Mesenchymal stem cell (in vitro differentiated cells and primary cell): Measurements from ENCODE around the gene KCNG2.
"Not testable (repeated sequence)": the region's sequence is repeated elsewhere in the genome, so short reads cannot be mapped to it uniquely, and the experiment has no call there.

Source experiments
- DNase-seq: peaks from one replicate; pipeline ENCODE4 v3.0.0-alpha.2; 2013
- H2AFZ ChIP-seq: one replicate; pipeline ENCODE4 v1.6.1; 2013; ENCODE audit warnings: low read depth, mild to moderate bottlenecking, control low read depth, inconsistent platforms, low read length, moderate library complexity
- H2AK5ac ChIP-seq: 2 replicates; pipeline ENCODE4 v1.6.1; 2013; ENCODE audit warnings: low read length, moderate library complexity, mild to moderate bottlenecking, inconsistent platforms; ENCODE audit not compliant: severe bottlenecking
- H2BK120ac ChIP-seq: one replicate; pipeline ENCODE4 v1.6.1; 2013; ENCODE audit warnings: low read depth, mild to moderate bottlenecking, inconsistent platforms, low read length, moderate library complexity
- H2BK12ac ChIP-seq, 2 experiments: one replicate each; pipeline ENCODE4 v1.6.1; 2013; ENCODE audit warnings: inconsistent platforms in 2 of 2, low read length in 2 of 2, mild to moderate bottlenecking in 2 of 2, moderate library complexity in 2 of 2, control low read depth in 1 of 2
- H2BK15ac ChIP-seq: one replicate; pipeline ENCODE4 v1.6.1; 2013; ENCODE audit warnings: mild to moderate bottlenecking, low read depth, inconsistent platforms; ENCODE audit not compliant: poor library complexity, severe bottlenecking
- H2BK5ac ChIP-seq: 2 replicates; pipeline ENCODE4 v1.6.1; 2013; ENCODE audit warnings: low read depth, mild to moderate bottlenecking, low read length, control low read depth, inconsistent platforms; ENCODE audit not compliant: poor library complexity, severe bottlenecking
- H3K14ac ChIP-seq, 2 experiments: one replicate each; pipeline ENCODE4 v1.6.1; 2013; ENCODE audit warnings: inconsistent platforms in 2 of 2, low read length in 2 of 2, control low read depth in 1 of 2, mild to moderate bottlenecking in 1 of 2, moderate library complexity in 1 of 2
- H3K18ac ChIP-seq, 2 experiments: one replicate each; pipeline ENCODE4 v1.6.1; 2013; ENCODE audit warnings: inconsistent platforms in 2 of 2, low read length in 2 of 2, control low read depth in 1 of 2, low read depth in 1 of 2, mild to moderate bottlenecking in 1 of 2
- H3K23ac ChIP-seq, 2 experiments: one replicate each; pipeline ENCODE4 v1.6.1; 2013; ENCODE audit warnings: inconsistent platforms in 2 of 2, low read length in 2 of 2, mild to moderate bottlenecking in 2 of 2, moderate library complexity in 2 of 2, control low read depth in 1 of 2
- H3K27ac ChIP-seq: 2 replicates; pipeline ENCODE4 v1.5.1; 2013; ENCODE audit warnings: mild to moderate bottlenecking, moderate library complexity, low read length, control low read depth, inconsistent platforms; ENCODE audit not compliant: poor library complexity, severe bottlenecking
- H3K27me3 ChIP-seq, 2 experiments: 2 replicates each; pipeline versions ENCODE4 v1.6.1 to v1.7.0; 2013; ENCODE audit warnings: low read length in 2 of 2, mild to moderate bottlenecking in 2 of 2, moderate library complexity in 2 of 2, control low read depth in 1 of 2, inconsistent platforms in 1 of 2; ENCODE audit not compliant: control insufficient read depth in 1 of 2, insufficient read depth in 1 of 2
- H3K36me3 ChIP-seq, 2 experiments: 2 replicates each; pipeline versions ENCODE4 v1.6.1 to v1.7.0; 2013; ENCODE audit warnings: low read length in 2 of 2, control low read depth in 1 of 2, inconsistent platforms in 1 of 2, low read depth in 1 of 2, mild to moderate bottlenecking in 1 of 2; ENCODE audit not compliant: insufficient read depth in 2 of 2, control insufficient read depth in 1 of 2
- H3K4ac ChIP-seq, 2 experiments: one replicate each; pipeline ENCODE4 v1.6.1; 2013; ENCODE audit warnings: inconsistent platforms in 2 of 2, low read length in 2 of 2, mild to moderate bottlenecking in 2 of 2, moderate library complexity in 2 of 2, control low read depth in 1 of 2, low read depth in 1 of 2
- H3K4me1 ChIP-seq: 2 replicates; pipeline ENCODE4 v1.6.1; 2013; ENCODE audit warnings: low read depth, low read length, control low read depth; ENCODE audit not compliant: control insufficient read depth, insufficient read depth
- H3K4me2 ChIP-seq: 2 replicates; pipeline ENCODE4 v1.6.1; 2013; ENCODE audit warnings: low read length, mild to moderate bottlenecking, inconsistent platforms; ENCODE audit not compliant: poor library complexity, severe bottlenecking
- H3K4me3 ChIP-seq, 2 experiments: 2 replicates each; pipeline versions ENCODE4 v1.5.1 to v1.7.0; 2013; ENCODE audit warnings: low read length in 2 of 2, mild to moderate bottlenecking in 2 of 2, control low read depth in 1 of 2, low read depth in 1 of 2; ENCODE audit not compliant: insufficient read depth in 1 of 2
- H3K79me1 ChIP-seq: replicated peaks from 2 replicates; pipeline ENCODE4 v1.6.1; 2013; ENCODE audit warnings: mild to moderate bottlenecking, control low read depth, low read length, inconsistent platforms; ENCODE audit not compliant: poor library complexity, severe bottlenecking
- H3K9ac ChIP-seq: 2 replicates; pipeline ENCODE4 v1.7.0; 2013; ENCODE audit warnings: mild to moderate bottlenecking, low read length, moderate library complexity
- H3K9me3 ChIP-seq: 2 replicates; pipeline ENCODE4 v1.7.0; 2013; ENCODE audit warnings: mild to moderate bottlenecking, low read length; ENCODE audit not compliant: control insufficient read depth
- H4K8ac ChIP-seq: one replicate; pipeline ENCODE4 v1.6.1; 2013; ENCODE audit warnings: inconsistent platforms, mild to moderate bottlenecking, low read length, moderate library complexity
- H4K91ac ChIP-seq: one replicate; pipeline ENCODE4 v1.6.1; 2013; ENCODE audit warnings: mild to moderate bottlenecking, low read length, inconsistent platforms
- WGBS: methylation state at CpG from one replicate; pipeline ENCODE4 v1.1.7; 2013; ENCODE audit warnings: mixed read lengths; 5-methylcytosine and 5-hydroxymethylcytosine counted together

KCNG2 gene

GRCh38 chr18:79876497-79876896 lies 78.8 kb downstream of the KCNG2 start:
- Histone ChIP-seq H4K91ac (no peak overlapping the region), H3K36me3 (no peaks in the 10 kb centered on the region), H2BK12ac (no peak overlapping the region), H3K9me3 (peaks cover 7% of the 10 kb centered on the region), H3K27ac (no peak overlapping the region), H3K27me3 (peaks cover 0 to 51% of the 10 kb centered on the region in 2 experiments), H2BK15ac (no peak overlapping the region), H3K79me1 (no peaks in the 10 kb centered on the region), H3K18ac (no peak overlapping the region), H3K4me2 (no peak overlapping the region), H3K4me1 (peaks cover 1% of the 10 kb centered on the region), H3K23ac (no peak overlapping the region), H3K4ac (no peak overlapping the region), H3K9ac (no peak overlapping the region), H3K14ac (no peak overlapping the region), H2BK120ac (no peak overlapping the region), H3K4me3 (no peak overlapping the region), H2AK5ac (no peak overlapping the region), H2BK5ac (no peak overlapping the region), H4K8ac (no peak overlapping the region), H2AFZ (no peak overlapping the region)
- DNase-seq = no peak
- WGBS = 89% methylated on average over 16 of the region's 16 CpGs

- Histone ChIP-seq H3K27ac (no peak overlapping the region), H4K8ac (no peak overlapping the region), H2BK5ac (no peak overlapping the region), H3K23ac (no peak overlapping the region), H3K4ac (no peak overlapping the region), H4K91ac (no peak overlapping the region), H3K4me1 (peaks cover 1% of the 10 kb centered on the region), H3K9me3 (peaks cover 7% of the 10 kb centered on the region), H3K4me3 (no peak overlapping the region), H2BK12ac (no peak overlapping the region), H2AFZ (no peak overlapping the region), H2AK5ac (no peak overlapping the region), H2BK15ac (no peak overlapping the region), H3K18ac (no peak overlapping the region), H2BK120ac (no peak overlapping the region), H3K14ac (no peak overlapping the region), H3K36me3 (no peaks in the 10 kb centered on the region), H3K9ac (no peak overlapping the region), H3K79me1 (no peaks in the 10 kb centered on the region), H3K4me2 (no peak overlapping the region), H3K27me3 (peaks cover 0 to 47% of the 10 kb centered on the region in 2 experiments)
- WGBS = 78% methylated on average over 36 of the region's 38 CpGs
- no peak for DNase-seq
Measured at GRCh38 chr18:79877163-79878091, 79.7 kb downstream of the KCNG2 start.

- H4K91ac ChIP-seq, H2BK15ac ChIP-seq, H2BK12ac ChIP-seq, H3K4me1 ChIP-seq, H3K14ac ChIP-seq, H3K18ac ChIP-seq, H3K27ac ChIP-seq, H3K9me3 ChIP-seq, H4K8ac ChIP-seq, H3K4ac ChIP-seq, H3K4me2 ChIP-seq, H3K79me1 ChIP-seq, H2AFZ ChIP-seq, H2BK5ac ChIP-seq, H3K23ac ChIP-seq, H3K4me3 ChIP-seq, H2BK120ac ChIP-seq, H2AK5ac ChIP-seq, H3K9ac ChIP-seq, H3K36me3 ChIP-seq, DNase-seq: not testable (repeated sequence)
- WGBS = 88% methylated on average over 15 of the region's 25 CpGs
- H3K27me3 ChIP-seq = peaks cover 0 to 41% of the 10 kb centered on the region in 2 experiments
Measured at GRCh38 chr18:79878246-79878645, 80.5 kb downstream of the KCNG2 start.

GRCh38 chr18:79878741-79879378 lies 81.1 kb downstream of the KCNG2 start:
- Histone ChIP-seq H2BK15ac (no peak overlapping the region), H2BK5ac (no peak overlapping the region), H3K14ac (no peak overlapping the region), H3K4me2 (no peak overlapping the region), H2AFZ (no peak overlapping the region), H3K9ac (no peak overlapping the region), H3K79me1 (no peaks in the 10 kb centered on the region), H3K4me1 (peaks cover 1% of the 10 kb centered on the region), H3K27me3 (peaks cover 0 to 36% of the 10 kb centered on the region in 2 experiments), H2BK12ac (no peak overlapping the region), H3K4ac (no peak overlapping the region), H3K23ac (no peak overlapping the region), H3K27ac (no peak overlapping the region), H3K4me3 (no peak overlapping the region), H3K36me3 (no peaks in the 10 kb centered on the region), H4K8ac (no peak overlapping the region), H2AK5ac (no peak overlapping the region), H3K9me3 (peaks cover 7% of the 10 kb centered on the region), H3K18ac (no peak overlapping the region), H4K91ac (no peak overlapping the region), H2BK120ac (no peak overlapping the region)
- WGBS = 84% methylated on average over 20 of the region's 20 CpGs
- no peak for DNase-seq
